ENCODE data around the gene MGMT.

- TF ChIP-seq, protein P1, sequence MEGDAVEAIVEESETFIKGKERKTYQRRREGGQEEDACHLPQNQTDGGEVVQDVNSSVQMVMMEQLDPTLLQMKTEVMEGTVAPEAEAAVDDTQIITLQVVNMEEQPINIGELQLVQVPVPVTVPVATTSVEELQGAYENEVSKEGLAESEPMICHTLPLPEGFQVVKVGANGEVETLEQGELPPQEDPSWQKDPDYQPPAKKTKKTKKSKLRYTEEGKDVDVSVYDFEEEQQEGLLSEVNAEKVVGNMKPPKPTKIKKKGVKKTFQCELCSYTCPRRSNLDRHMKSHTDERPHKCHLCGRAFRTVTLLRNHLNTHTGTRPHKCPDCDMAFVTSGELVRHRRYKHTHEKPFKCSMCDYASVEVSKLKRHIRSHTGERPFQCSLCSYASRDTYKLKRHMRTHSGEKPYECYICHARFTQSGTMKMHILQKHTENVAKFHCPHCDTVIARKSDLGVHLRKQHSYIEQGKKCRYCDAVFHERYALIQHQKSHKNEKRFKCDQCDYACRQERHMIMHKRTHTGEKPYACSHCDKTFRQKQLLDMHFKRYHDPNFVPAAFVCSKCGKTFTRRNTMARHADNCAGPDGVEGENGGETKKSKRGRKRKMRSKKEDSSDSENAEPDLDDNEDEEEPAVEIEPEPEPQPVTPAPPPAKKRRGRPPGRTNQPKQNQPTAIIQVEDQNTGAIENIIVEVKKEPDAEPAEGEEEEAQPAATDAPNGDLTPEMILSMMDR (IDR thresholded peaks at IDR 0.05) = no peak
- TF ChIP-seq ZFX (IDR thresholded peaks at IDR 0.05; ENCODE audit: borderline replicate concordance) = no peak
Measured at GRCh38 chr10:129548600-129548999, 81.6 kb downstream of the MGMT start.

Measured in 22Rv1 (cell line).